Measurements from ENCODE around the gene TPST2.

GRCh38 chr22:26508148-26508547 is 81.8 kb downstream of the TPST2 start:
- TF ChIP-seq CTCF (IDR thresholded peaks at IDR 0.05) (no peak), POLR2A (IDR thresholded peaks at IDR 0.05; ENCODE audit: low read depth) (no peak), POLR2AphosphoS5 (IDR thresholded peaks at IDR 0.05) (no peak), EP300 (IDR thresholded peaks at IDR 0.05) (no peak)
